ENCODE results near the gene RAD17. TPM values are rescaled to one million over a fixed set of nuclear protein-coding genes. Genes with fewer than 3 reads are reported as not detected.
"Not testable (repeated sequence)": the region's sequence is repeated elsewhere in the genome, so short reads cannot be mapped to it uniquely, and the experiment has no call there.

The RAD17 gene, protein sequence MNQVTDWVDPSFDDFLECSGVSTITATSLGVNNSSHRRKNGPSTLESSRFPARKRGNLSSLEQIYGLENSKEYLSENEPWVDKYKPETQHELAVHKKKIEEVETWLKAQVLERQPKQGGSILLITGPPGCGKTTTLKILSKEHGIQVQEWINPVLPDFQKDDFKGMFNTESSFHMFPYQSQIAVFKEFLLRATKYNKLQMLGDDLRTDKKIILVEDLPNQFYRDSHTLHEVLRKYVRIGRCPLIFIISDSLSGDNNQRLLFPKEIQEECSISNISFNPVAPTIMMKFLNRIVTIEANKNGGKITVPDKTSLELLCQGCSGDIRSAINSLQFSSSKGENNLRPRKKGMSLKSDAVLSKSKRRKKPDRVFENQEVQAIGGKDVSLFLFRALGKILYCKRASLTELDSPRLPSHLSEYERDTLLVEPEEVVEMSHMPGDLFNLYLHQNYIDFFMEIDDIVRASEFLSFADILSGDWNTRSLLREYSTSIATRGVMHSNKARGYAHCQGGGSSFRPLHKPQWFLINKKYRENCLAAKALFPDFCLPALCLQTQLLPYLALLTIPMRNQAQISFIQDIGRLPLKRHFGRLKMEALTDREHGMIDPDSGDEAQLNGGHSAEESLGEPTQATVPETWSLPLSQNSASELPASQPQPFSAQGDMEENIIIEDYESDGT
- 10 to 100 TPM; 13.0 to 21.1 (median 15.0) TPM for total RNA-seq

DNA sequence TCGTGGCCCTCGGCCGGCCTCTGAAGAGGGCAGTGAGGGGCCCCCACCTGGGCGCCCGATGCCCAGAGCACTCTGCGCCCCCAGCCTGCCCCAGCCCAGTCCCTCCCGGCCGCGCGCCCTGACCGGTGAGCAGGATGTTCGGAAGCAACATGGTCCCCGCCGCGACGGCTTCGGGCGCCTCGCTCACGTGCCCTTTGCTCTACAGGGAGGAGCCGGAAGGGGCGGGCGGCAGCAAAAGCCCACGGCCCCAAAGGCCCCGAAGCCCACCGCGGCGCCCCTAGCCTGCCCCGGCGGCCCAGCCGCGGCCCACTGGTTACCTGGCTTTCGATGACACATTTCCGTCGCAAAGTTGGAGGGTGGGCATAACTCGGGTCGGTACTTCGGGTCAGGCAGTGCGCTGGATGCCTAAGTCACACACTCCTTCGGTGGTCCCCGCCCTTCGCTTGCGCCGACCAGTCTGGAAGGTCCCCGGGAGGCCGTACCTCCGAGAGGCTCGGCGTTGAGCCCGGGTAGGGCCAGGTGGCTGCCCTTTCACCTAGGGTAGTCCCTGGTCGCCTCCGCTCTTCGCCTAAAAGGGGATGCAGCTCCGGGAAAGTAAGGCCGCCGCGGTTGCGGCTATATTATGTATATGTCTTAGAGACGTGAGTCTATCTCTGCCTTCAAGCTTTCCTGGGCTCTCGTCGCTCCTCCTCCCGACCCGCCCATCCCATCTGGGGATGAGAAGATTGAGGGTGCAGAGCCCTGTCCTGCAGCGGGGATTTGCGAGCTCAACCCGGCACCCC is at the start of gene RAD17, which contains the start of the genes AK6 and TAF9:
Gene RAD17 (plus strand): TSS at position 479 of the 782 bp plus-strand sequence. CDS start 2,391 bp downstream, outside the sequence.
Gene AK6 (minus strand): TSS at position 181 of the 782 bp plus-strand sequence. CDS start 30 bp downstream, at position 151.
Gene TAF9 (minus strand): TSS at position 181 of the 782 bp plus-strand sequence. CDS start 3,783 bp downstream, outside the sequence.
- WGBS = 0% methylated on average over 10 of the region's 66 CpGs
- Histone ChIP-seq H3K4me3 (peak within 1 kb of the TSS; percentile 87), H3K4me1 (peaks cover 31% of the 10 kb centered on the region), H3K9me3 (no peaks in the 10 kb centered on the region), H3K27ac (peak within 1 kb of the TSS; percentile 97), H3K36me3 (peaks cover 30% of the 10 kb centered on the region), H3K27me3 (no peaks in the 10 kb centered on the region)
- TF ChIP-seq CTCF (IDR thresholded peaks at IDR 0.05) (no peak), POLR2A (IDR thresholded peaks at IDR 0.05) (peak; percentile 51 to 81), EP300 (IDR thresholded peaks at IDR 0.05) (no peak), POLR2AphosphoS5 (IDR thresholded peaks at IDR 0.05) (peak; percentile 58 to 86 (median 60))
- DNase-seq (ENCODE audit: low spot score in 2 of 2) = peak; percentile 95 to 96

- TF ChIP-seq CTCF (IDR thresholded peaks at IDR 0.05) (no peak), POLR2AphosphoS5 (IDR thresholded peaks at IDR 0.05) (no peak), POLR2A (IDR thresholded peaks at IDR 0.05) (no peak), EP300 (IDR thresholded peaks at IDR 0.05) (no peak)
- Histone ChIP-seq H3K4me1 (peaks cover under 1% of the 10 kb centered on the region), H3K4me3 (no peak overlapping the region), H3K27ac (no peak overlapping the region), H3K27me3 (no peaks in the 10 kb centered on the region), H3K36me3 (no peaks in the 10 kb centered on the region), H3K9me3 (no peaks in the 10 kb centered on the region)
- no peak for DNase-seq (ENCODE audit: low spot score in 2 of 2)
- WGBS = 93% methylated on average over 1 of the region's 1 CpG
Measured at GRCh38 chr5:69326365-69326764, 43.3 kb upstream of the RAD17 start.

DNA sequence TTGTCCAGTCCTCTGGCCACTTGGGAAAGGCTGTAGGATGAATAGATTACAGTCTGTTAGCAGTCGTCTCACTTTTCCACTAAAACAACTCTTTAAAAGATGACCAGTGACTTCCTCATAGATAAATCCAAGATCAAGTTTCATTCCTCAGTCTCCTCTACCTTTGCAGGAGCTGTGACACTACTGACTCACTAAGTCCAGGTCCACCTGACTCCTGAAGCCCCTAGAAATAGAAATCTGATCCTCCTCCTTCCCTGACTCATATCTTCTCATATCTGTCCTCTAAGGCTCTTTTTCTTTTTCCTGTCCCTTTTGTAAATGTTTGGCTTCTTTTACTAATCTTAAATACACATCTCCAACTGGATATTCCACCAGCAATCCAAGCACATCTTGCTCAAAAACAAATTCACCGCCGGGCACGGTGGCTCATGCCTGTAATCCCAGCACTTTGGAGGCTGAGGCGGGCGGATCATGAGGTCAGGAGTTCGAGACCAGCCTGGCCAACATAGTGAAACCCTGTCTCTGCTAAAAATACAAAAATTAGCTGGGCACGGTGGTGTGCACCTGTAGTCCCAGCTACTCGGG is 39.6 kb upstream of the RAD17 start:
- peaks cover 18% of the 10 kb centered on the region for H3K4me1 ChIP-seq
- H3K9me3 ChIP-seq = no peaks in the 10 kb centered on the region
- no peak for DNase-seq (ENCODE audit: low spot score in 2 of 2)
- 93% methylated on average over 9 of the region's 9 CpGs for WGBS
- TF ChIP-seq CTCF (IDR thresholded peaks at IDR 0.05) (no peak), EP300 (IDR thresholded peaks at IDR 0.05) (no peak), POLR2AphosphoS5 (IDR thresholded peaks at IDR 0.05) (no peak), POLR2A (IDR thresholded peaks at IDR 0.05) (no peak)
- no peaks in the 10 kb centered on the region for H3K36me3 ChIP-seq
- H3K4me3 ChIP-seq = no peak overlapping the region
- H3K27ac ChIP-seq = no peak overlapping the region
- no peaks in the 10 kb centered on the region for H3K27me3 ChIP-seq

DNA sequence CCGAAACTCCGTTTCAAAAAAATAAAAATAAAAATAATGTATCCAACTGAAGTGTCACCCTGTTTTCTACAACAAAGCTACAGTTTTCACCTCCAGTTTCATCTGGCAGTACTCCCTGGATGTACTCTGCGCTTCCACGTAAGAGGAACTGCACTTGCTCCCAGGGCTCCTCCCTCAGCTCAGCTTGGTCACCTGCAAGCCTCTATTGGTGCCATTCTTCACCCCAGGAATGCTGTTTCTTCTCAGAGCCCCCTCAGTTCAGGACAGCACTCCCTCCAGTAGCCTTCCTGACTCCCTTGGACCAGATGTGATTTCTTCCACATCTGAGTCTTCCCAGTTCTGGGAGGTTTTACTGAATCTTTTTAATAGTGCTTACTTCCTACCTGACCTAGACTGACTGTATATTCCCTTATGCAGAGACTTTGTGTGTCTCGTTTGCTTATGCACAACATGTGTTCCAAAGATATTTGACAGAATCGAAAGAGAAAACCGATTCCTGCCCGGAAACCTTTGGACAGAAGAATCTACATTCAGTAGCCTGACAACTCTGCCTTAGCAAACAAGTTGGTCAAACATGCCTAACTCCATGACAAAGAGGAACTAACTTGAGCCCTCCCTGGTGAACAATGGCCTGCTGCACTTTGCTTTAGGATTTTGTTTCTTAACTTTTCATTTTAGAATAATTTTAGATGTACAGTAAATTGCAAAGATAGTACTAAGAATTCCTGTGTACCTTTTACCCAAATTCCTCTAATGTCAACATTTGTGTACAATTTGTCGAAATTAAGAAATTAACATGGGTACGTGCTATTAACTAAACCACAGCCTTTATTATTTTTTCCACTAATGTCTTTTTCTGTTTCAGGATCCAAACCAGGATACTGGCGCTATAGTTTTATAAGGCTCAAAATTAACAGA is 37.8 kb upstream of the RAD17 start:
- Histone ChIP-seq H3K27me3 (no peaks in the 10 kb centered on the region), H3K4me1 (peaks cover 18% of the 10 kb centered on the region), H3K9me3 (no peaks in the 10 kb centered on the region), H3K27ac (peak overlapping the region; percentile 68), H3K36me3 (no peaks in the 10 kb centered on the region), H3K4me3 (peak overlapping the region; percentile 66)
- WGBS = 53% methylated on average over 11 of the region's 11 CpGs
- DNase-seq (ENCODE audit: low spot score in 2 of 2) = no peak
- no peak for TF ChIP-seq CTCF (IDR thresholded peaks at IDR 0.05)
- TF ChIP-seq EP300 (IDR thresholded peaks at IDR 0.05) = no peak
- TF ChIP-seq POLR2A (IDR thresholded peaks at IDR 0.05) = no peak
- no peak for TF ChIP-seq POLR2AphosphoS5 (IDR thresholded peaks at IDR 0.05)

DNA sequence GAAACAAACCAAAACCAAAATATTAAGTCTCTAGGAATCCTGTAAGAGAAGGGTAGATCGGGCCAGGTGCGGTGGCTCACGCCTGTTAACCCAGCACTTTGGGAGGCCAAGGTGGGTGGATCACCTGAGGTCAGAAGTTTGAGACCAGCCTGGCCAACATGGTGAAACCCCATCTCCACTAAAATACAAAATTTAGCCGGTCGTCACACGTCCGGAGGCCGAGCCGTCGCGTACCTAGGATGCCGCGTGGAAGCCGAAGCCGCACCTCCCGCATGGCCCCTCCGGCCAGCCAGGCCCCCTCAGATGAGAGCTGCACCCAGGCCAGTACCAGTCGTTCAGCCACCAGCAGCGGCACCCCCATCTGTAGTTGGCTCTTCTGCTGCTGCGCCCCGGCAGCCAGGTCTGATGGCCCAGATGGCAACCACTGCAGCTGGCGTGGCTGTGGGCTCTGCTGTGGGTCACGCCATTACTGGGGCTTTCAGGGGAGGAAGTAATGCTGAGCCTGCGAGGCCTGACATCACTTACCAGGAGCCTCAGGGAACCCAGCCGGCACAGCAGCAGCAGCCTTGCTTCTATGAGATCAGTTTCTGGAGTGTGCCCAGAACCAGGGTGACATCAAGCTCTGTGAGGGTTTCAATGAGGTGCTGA is 35.8 kb upstream of the RAD17 start:
- peaks cover 18% of the 10 kb centered on the region for H3K4me1 ChIP-seq
- WGBS = 92% methylated on average over 21 of the region's 25 CpGs
- not testable (repeated sequence) for H3K27me3 ChIP-seq, H3K27ac ChIP-seq, H3K36me3 ChIP-seq, H3K9me3 ChIP-seq, H3K4me3 ChIP-seq
- peak in 1 of 2 donors; percentile 24 for DNase-seq (ENCODE audit: low spot score in 2 of 2)
